ENCODE results near the gene C14orf119. TPM values are rescaled to one million over a fixed set of nuclear protein-coding genes. Genes with fewer than 3 reads are reported as not detected.
A peak's percentile ranks its signal among the peaks of the same experiment; 100 is the strongest.

Gene C14orf119
- total RNA-seq, 1 experiment from 2014 or later: 65.1 TPM

DNA sequence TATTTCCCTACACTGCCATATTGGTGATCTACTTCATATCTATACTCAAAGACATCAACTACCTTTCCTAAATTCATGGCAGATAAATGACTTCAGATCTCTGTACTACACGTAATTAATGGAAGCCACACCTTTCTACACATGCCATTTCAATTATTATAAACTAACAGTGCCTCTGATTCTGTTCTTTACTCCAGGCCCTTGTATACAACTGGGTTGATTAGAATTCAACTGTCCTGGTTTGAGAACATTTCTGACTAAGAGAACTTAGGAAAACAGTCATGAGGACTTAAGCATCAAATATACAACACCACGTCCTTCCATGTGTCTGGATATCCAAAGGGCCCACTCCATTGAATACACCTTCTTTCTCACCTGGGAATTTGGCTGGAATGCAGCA, 2.2 kb upstream of the C14orf119 start:
- H4K91ac ChIP-seq (ENCODE audit: insufficient read length, low read depth, low read length): no peak overlapping the region
- Mint-ChIP-seq H3K9me3 (no peaks in the 10 kb centered on the region), H3K27ac (no peak overlapping the region), H3K4me3 (peak overlapping the region in 1 of 2 experiments; percentile 34; a peak in 2 of 5 replicates), H3K4me1 (peaks cover 14 to 25% of the 10 kb centered on the region in 2 experiments), H3K27me3 (ENCODE audit: low read depth) (no peaks in the 10 kb centered on the region), H3K36me3 (ENCODE audit: insufficient read depth in 1 of 3, low read depth in 3 of 3) (peaks cover 36 to 62% (median 56%) of the 10 kb centered on the region in 3 experiments)
- no peaks in the 10 kb centered on the region for H3K9me3 ChIP-seq (ENCODE audit: control insufficient read depth, low read depth, low read length)
- H4K8ac ChIP-seq (replicated peaks; ENCODE audit: insufficient read length, low read depth, low read length): no peak overlapping the region
- TF ChIP-seq, protein P1, sequence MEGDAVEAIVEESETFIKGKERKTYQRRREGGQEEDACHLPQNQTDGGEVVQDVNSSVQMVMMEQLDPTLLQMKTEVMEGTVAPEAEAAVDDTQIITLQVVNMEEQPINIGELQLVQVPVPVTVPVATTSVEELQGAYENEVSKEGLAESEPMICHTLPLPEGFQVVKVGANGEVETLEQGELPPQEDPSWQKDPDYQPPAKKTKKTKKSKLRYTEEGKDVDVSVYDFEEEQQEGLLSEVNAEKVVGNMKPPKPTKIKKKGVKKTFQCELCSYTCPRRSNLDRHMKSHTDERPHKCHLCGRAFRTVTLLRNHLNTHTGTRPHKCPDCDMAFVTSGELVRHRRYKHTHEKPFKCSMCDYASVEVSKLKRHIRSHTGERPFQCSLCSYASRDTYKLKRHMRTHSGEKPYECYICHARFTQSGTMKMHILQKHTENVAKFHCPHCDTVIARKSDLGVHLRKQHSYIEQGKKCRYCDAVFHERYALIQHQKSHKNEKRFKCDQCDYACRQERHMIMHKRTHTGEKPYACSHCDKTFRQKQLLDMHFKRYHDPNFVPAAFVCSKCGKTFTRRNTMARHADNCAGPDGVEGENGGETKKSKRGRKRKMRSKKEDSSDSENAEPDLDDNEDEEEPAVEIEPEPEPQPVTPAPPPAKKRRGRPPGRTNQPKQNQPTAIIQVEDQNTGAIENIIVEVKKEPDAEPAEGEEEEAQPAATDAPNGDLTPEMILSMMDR (conservative IDR thresholded peaks at IDR 0.05): no peak
- no peak overlapping the region for H2BK5ac ChIP-seq (ENCODE audit: insufficient read length, low read length)
- no peak overlapping the region for H3T11ph ChIP-seq (ENCODE audit: low read length)
- WGBS (ENCODE audit: extremely low coverage, insufficient read length, low lambda C conversion rate): no CpG with 5 or more reads among the region's 2 CpGs
- H3K79me1 ChIP-seq (ENCODE audit: insufficient read depth, low read depth, low read length, poor library complexity, severe bottlenecking): peaks cover 5% of the 10 kb centered on the region
- H3K27ac ChIP-seq (ENCODE audit: insufficient read length, low read depth, low read length): no peak overlapping the region
- no peaks in the 10 kb centered on the region for H4K20me1 ChIP-seq (ENCODE audit: control insufficient read depth, insufficient read depth, insufficient read length)
- peak overlapping the region; percentile 93 for H3K4me2 ChIP-seq (ENCODE audit: insufficient read depth, insufficient read length, low read length)
- peaks cover 2% of the 10 kb centered on the region; the same call in 1 of the 2 replicates for H3K4me1 ChIP-seq (ENCODE audit: insufficient read depth, low read length)
- H2BK12ac ChIP-seq (ENCODE audit: insufficient read length, low read depth, low read length): no peak overlapping the region
- H2AFZ ChIP-seq (ENCODE audit: low read length): no peak overlapping the region
- H2AK5ac ChIP-seq (ENCODE audit: insufficient read length, low read length): no peak overlapping the region
- no peaks in the 10 kb centered on the region for H3K27me3 ChIP-seq (ENCODE audit: insufficient read depth, low read length)
- no peak overlapping the region for H2BK15ac ChIP-seq (ENCODE audit: low read depth, low read length)
- DNase-seq: no peak
- H3K79me2 ChIP-seq (ENCODE audit: insufficient read depth, low read length): peaks cover 19% of the 10 kb centered on the region
- H3K14ac ChIP-seq (ENCODE audit: insufficient read depth, low read length): no peak overlapping the region
- no peak overlapping the region for H3K23ac ChIP-seq (ENCODE audit: insufficient read length, low read depth, low read length)
- peaks cover 6% of the 10 kb centered on the region for H3K23me2 ChIP-seq (ENCODE audit: insufficient read length, low read depth, low read length, poor library complexity, severe bottlenecking)
- H3K56ac ChIP-seq (ENCODE audit: insufficient read length, low read depth, low read length): no peak overlapping the region
- no peak overlapping the region for H3K9ac ChIP-seq (ENCODE audit: extremely low read depth, insufficient read length, low read length)
- no peak overlapping the region for H2BK20ac ChIP-seq (ENCODE audit: low read depth, low read length, poor library complexity, severe bottlenecking)
- no peak overlapping the region for H4K5ac ChIP-seq (ENCODE audit: insufficient read length, low read depth, low read length)
- no peak overlapping the region for H3K4ac ChIP-seq (ENCODE audit: low read depth, low read length)
- no peak overlapping the region for H3K18ac ChIP-seq (ENCODE audit: insufficient read length, low read depth, low read length)
- H2BK120ac ChIP-seq (ENCODE audit: low read depth, low read length, poor library complexity, severe bottlenecking): no peak overlapping the region

Measured in H9 (cell line).